Effector CD4-positive, alpha-beta T cell (primary cell): ENCODE results near the gene RAB40C.

ENCODE experiments used
- DNase-seq: peaks from one replicate; pipeline ENCODE4 v3.0.0-alpha.2; 2020

Gene RAB40C

GRCh38 chr16:648781-649589 is 59.1 kb downstream of the RAB40C start, which contains the start of gene WDR90:
TSS of gene WDR90 (plus strand) at chr16:649365. CDS start at chr16:649417, 52 bp downstream.
- DNase-seq, result peak; percentile 95

- DNase-seq, result no peak
Measured at GRCh38 chr16:649631-650030, 59.8 kb downstream of the RAB40C start.

GRCh38 chr16:651844-652243 is 62.0 kb downstream of the RAB40C start:
- DNase-seq, result no peak

- no peak for DNase-seq
Measured at GRCh38 chr16:652454-653305, 62.8 kb downstream of the RAB40C start.

GRCh38 chr16:654034-654433 is 64.2 kb downstream of the RAB40C start:
- no peak for DNase-seq

GRCh38 chr16:657487-657886 is 67.6 kb downstream of the RAB40C start:
- no peak for DNase-seq

GRCh38 chr16:658679-659571 is 69.1 kb downstream of the RAB40C start:
- DNase-seq, result no peak

- DNase-seq, result no peak
Measured at GRCh38 chr16:659618-660017, 69.8 kb downstream of the RAB40C start.

GRCh38 chr16:660132-660458 is 70.2 kb downstream of the RAB40C start:
- DNase-seq, result no peak

- peak; percentile 53 for DNase-seq
Measured at GRCh38 chr16:660459-661183, 70.8 kb downstream of the RAB40C start.

GRCh38 chr16:661184-661821 is 71.4 kb downstream of the RAB40C start:
- no peak for DNase-seq

- no peak for DNase-seq
Measured at GRCh38 chr16:662095-662494, 72.2 kb downstream of the RAB40C start.

- no peak for DNase-seq
Measured at GRCh38 chr16:662597-662996, 72.7 kb downstream of the RAB40C start.

GRCh38 chr16:666572-666971 is 76.7 kb downstream of the RAB40C start:
- no peak for DNase-seq

- DNase-seq, result no peak
Measured at GRCh38 chr16:667113-667779, 77.4 kb downstream of the RAB40C start.

- peak; percentile 83 for DNase-seq
Measured at GRCh38 chr16:667780-668518, 78.1 kb downstream of the RAB40C start, which contains the start of gene RHOT2. TSS of gene RHOT2 (plus strand) at chr16:668132. CDS start at chr16:668200, 68 bp downstream.

- DNase-seq, result no peak
Measured at GRCh38 chr16:668519-669171, 78.8 kb downstream of the RAB40C start.

- no peak for DNase-seq
Measured at GRCh38 chr16:669666-670065, 79.8 kb downstream of the RAB40C start.

GRCh38 chr16:670485-671352 is 80.9 kb downstream of the RAB40C start:
- DNase-seq, result no peak
